ENCODE data around the gene PTPRR.

DNA sequence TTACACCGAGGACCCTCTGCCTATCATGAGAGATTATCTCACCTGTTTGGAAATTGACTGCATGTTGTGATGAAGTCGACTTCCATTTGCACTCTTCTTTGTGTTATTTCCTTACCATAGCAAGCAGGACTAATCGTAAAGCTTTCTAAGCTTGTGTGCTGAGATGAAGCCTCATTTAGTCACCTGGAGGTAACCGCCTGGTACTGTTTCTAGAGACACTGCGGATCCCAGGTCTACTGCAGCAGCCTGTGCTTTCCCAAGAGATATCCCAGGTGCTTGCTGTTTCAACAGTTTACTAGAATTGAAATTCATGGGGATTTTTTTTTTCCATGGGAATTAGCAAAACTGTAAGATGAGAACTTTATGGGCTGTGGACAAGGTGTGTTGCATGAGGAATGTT is 131.8 kb downstream of the PTPRR start:
- TF ChIP-seq POLR2AphosphoS5 (IDR thresholded peaks at IDR 0.05) (no peak), POLR2A (IDR thresholded peaks at IDR 0.05; ENCODE audit: low read depth) (no peak), EP300 (IDR thresholded peaks at IDR 0.05) (no peak)
- TF ChIP-seq, protein P1, sequence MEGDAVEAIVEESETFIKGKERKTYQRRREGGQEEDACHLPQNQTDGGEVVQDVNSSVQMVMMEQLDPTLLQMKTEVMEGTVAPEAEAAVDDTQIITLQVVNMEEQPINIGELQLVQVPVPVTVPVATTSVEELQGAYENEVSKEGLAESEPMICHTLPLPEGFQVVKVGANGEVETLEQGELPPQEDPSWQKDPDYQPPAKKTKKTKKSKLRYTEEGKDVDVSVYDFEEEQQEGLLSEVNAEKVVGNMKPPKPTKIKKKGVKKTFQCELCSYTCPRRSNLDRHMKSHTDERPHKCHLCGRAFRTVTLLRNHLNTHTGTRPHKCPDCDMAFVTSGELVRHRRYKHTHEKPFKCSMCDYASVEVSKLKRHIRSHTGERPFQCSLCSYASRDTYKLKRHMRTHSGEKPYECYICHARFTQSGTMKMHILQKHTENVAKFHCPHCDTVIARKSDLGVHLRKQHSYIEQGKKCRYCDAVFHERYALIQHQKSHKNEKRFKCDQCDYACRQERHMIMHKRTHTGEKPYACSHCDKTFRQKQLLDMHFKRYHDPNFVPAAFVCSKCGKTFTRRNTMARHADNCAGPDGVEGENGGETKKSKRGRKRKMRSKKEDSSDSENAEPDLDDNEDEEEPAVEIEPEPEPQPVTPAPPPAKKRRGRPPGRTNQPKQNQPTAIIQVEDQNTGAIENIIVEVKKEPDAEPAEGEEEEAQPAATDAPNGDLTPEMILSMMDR (IDR thresholded peaks at IDR 0.05): no peak

Measured in esophagus muscularis mucosa (tissue), 4 donors.